OCI-LY3 (cell line): ENCODE results near the gene DUSP7.

Experiments
- H2AFZ ChIP-seq: fragments of 200-600, 300-600 bp; shearing (Covaris generic); 2 replicates; pipeline ENCODE4 v1.6.0; 2014; ENCODE audit warnings: antibody characterized with exemption, low read depth, low read length
- H3K27ac ChIP-seq: fragments of 200-600, 300-600 bp; sonication (generic); 2 replicates; pipeline ENCODE4 v1.5.1; 2014; ENCODE audit warnings: mild to moderate bottlenecking, low read length, moderate library complexity, mixed read lengths
- H3K27me3 ChIP-seq: fragments of 200-600, 300-600 bp; sonication (generic); 2 replicates; pipeline ENCODE4 v1.6.1; 2014; ENCODE audit warnings: low read depth, low read length, mixed read lengths
- H3K36me3 ChIP-seq: fragments of 200-600, 300-600 bp; sonication (generic); replicated peaks from 2 replicates; pipeline ENCODE3; 2014; ENCODE audit warnings: low read depth, low read length, mixed read lengths
- H3K4me1 ChIP-seq: fragments of 300-600, 200-600 bp; sonication (generic); 2 replicates; pipeline ENCODE4 v1.6.1; 2014; ENCODE audit warnings: low read length, mixed read lengths
- H3K4me2 ChIP-seq: fragments of 200-600, 300-600 bp; sonication (generic); 2 replicates; pipeline ENCODE4 v1.6.1; 2014; ENCODE audit warnings: low read length, mixed read lengths
- H3K4me3 ChIP-seq: fragments of 300-600, 200-600 bp; sonication (generic); 2 replicates; pipeline ENCODE4 v1.5.1; 2014; ENCODE audit warnings: antibody characterized with exemption, mild to moderate bottlenecking, low read length, moderate library complexity
- H3K79me2 ChIP-seq: fragments of 300-600, 200-600 bp; shearing (Covaris generic); 2 replicates; pipeline ENCODE4 v1.6.1; 2014; ENCODE audit warnings: mild to moderate bottlenecking, low read length, mixed read lengths
- H3K9ac ChIP-seq: fragments of 300-600, 200-600 bp; shearing (Covaris generic); 2 replicates; pipeline ENCODE4 v1.6.0; 2014; ENCODE audit warnings: mild to moderate bottlenecking, low read length, moderate library complexity
- H3K9me3 ChIP-seq: fragments of 200-600, 300-600 bp; shearing (Covaris generic); 2 replicates; pipeline ENCODE4 v1.6.1; 2014; ENCODE audit warnings: low read length, mixed read lengths; ENCODE audit not compliant: insufficient read depth
- H4K20me1 ChIP-seq: fragments of 200-600, 300-600 bp; sonication (generic); 2 replicates; pipeline ENCODE4 v1.6.1; 2016; ENCODE audit warnings: low read length, mixed read lengths; ENCODE audit not compliant: insufficient read depth
- CTCF ChIP-seq: fragments of 200-600, 300-600 bp; sonication (generic); IDR thresholded peaks from 2 replicates; pipeline ENCODE4 v1.5.1; 2014; ENCODE audit warnings: antibody characterized with exemption, low read length, low read depth
- EZH2phosphoT487 ChIP-seq: fragments of 200-600 bp; shearing (Covaris generic); IDR thresholded peaks from 2 replicates; pipeline ENCODE4 v1.6.1; 2018; ENCODE audit warnings: antibody characterized with exemption, mixed run types, low read depth

The DUSP7 gene

GRCh38 chr3:52024765-52025452 lies 31.5 kb downstream of the DUSP7 start:
- Histone ChIP-seq H3K36me3 (no peaks in the 10 kb centered on the region), H3K9me3 (no peaks in the 10 kb centered on the region), H3K27me3 (peaks cover 10% of the 10 kb centered on the region; the same call in 1 of the 2 replicates), H3K79me2 (no peaks in the 10 kb centered on the region), H3K4me1 (peaks cover 27% of the 10 kb centered on the region), H3K4me3 (no peak overlapping the region), H3K9ac (no peak overlapping the region), H3K4me2 (no peak overlapping the region), H2AFZ (no peak overlapping the region), H4K20me1 (no peaks in the 10 kb centered on the region), H3K27ac (no peak overlapping the region)
- no peak for TF ChIP-seq CTCF
- TF ChIP-seq EZH2phosphoT487, result no peak

- Histone ChIP-seq H3K27ac (no peak overlapping the region), H3K9ac (peak overlapping the region; percentile 16; the same call in 1 of the 2 replicates), H3K4me2 (peak overlapping the region; percentile 50), H4K20me1 (no peaks in the 10 kb centered on the region), H2AFZ (peak overlapping the region; percentile 58), H3K4me3 (peak overlapping the region; percentile 8; the same call in 1 of the 2 replicates), H3K4me1 (peaks cover 27% of the 10 kb centered on the region), H3K9me3 (no peaks in the 10 kb centered on the region), H3K27me3 (peaks cover 10% of the 10 kb centered on the region; the same call in 1 of the 2 replicates), H3K36me3 (no peaks in the 10 kb centered on the region), H3K79me2 (no peaks in the 10 kb centered on the region)
- TF ChIP-seq EZH2phosphoT487 (no peak), CTCF (no peak)
Observed at GRCh38 chr3:52023860-52024764, 32.3 kb downstream of the DUSP7 start.

- H3K4me3 ChIP-seq, result peak overlapping the region; percentile 8; the same call in 1 of the 2 replicates
- peak overlapping the region; percentile 50 for H3K4me2 ChIP-seq
- no peaks in the 10 kb centered on the region for H3K79me2 ChIP-seq
- TF ChIP-seq EZH2phosphoT487, result no peak
- no peak for TF ChIP-seq CTCF
- no peaks in the 10 kb centered on the region for H3K36me3 ChIP-seq
- peak overlapping the region; percentile 58; the same call in 1 of the 2 replicates for H2AFZ ChIP-seq
- H3K27ac ChIP-seq, result no peak overlapping the region
- no peaks in the 10 kb centered on the region for H3K9me3 ChIP-seq
- H3K9ac ChIP-seq, result peak overlapping the region; percentile 16; the same call in 1 of the 2 replicates
- H4K20me1 ChIP-seq, result no peaks in the 10 kb centered on the region
- peaks cover 7% of the 10 kb centered on the region; the same call in 1 of the 2 replicates for H3K27me3 ChIP-seq
- peaks cover 27% of the 10 kb centered on the region for H3K4me1 ChIP-seq
Observed at GRCh38 chr3:52023101-52023770, 33.1 kb downstream of the DUSP7 start.
